Fibroblast of gingiva (primary cell): Measurements from ENCODE around the gene PKP1.
A peak's percentile ranks its signal among the peaks of the same experiment; 100 is the strongest.

Experiments
- DNase-seq: peaks from one replicate; pipeline ENCODE4 v3.0.0-alpha.2; 2011; ENCODE audit warnings: low read depth

The PKP1 gene

GRCh38 chr1:201260236-201260590 lies 23.1 kb upstream of the PKP1 start:
- no peak for DNase-seq

- DNase-seq: no peak
These were observed 22.5 kb upstream of the PKP1 start for GRCh38 chr1:201260648-201261311.

GRCh38 chr1:201261771-201262547 lies 21.3 kb upstream of the PKP1 start:
- DNase-seq: no peak

DNA sequence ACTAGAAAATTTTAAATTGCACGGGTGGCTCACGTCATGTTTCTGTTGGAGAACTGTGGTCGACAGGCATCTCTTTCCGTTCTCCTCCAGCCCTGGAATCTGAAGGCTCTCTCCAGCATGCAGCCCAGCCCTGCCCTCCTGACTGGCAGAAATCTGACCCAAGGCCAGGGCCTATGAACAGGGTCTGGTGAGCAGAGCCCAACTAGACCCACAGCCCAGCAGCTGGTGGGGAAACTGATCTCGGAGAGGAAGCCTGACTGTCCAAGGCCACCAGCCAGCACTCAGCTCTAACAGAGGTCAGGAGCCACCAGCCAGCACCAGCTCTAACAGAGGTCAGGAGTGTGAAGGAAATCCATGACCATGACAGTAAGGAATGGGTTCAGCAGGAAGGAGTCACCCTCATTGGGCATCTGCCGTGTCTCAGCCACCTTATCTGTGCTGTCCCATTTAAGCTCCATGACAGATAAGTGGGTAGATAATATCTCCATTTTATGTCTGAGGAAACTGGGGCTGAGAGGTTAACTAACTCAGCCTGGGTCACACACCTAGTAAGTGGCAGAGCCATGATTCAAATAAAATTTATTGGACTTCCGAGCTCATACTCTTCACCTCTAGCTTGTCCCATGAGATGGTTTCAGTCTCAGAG lies 20.2 kb upstream of the PKP1 start:
- DNase-seq: no peak

- DNase-seq: no peak
These were observed 19.2 kb upstream of the PKP1 start for GRCh38 chr1:201264072-201264471.

DNA sequence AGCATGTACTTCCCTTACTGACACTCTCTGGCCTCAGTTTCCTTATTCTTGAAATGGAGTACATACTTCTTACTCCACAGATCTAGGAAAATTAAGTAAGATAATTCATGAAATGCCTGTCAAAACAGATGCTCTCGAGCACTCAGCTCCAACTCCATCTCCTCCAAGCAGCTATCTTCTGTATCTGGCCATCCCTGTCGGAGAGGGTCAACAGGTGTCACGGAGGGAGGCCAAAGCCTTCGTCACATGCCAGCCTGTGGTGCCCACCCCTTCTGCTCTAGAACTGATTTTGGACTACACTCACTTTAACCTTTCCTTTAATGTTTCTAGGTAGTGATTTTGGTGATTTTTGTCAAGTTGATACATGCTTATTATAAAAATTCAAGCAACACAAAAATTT lies 18.8 kb upstream of the PKP1 start:
- no peak for DNase-seq

- no peak for DNase-seq
These were observed 17.6 kb upstream of the PKP1 start for GRCh38 chr1:201265756-201266155.

GRCh38 chr1:201266276-201266675 lies 17.0 kb upstream of the PKP1 start:
- no peak for DNase-seq

GRCh38 chr1:201266774-201267173 lies 16.5 kb upstream of the PKP1 start:
- DNase-seq: peak; percentile 88

DNA sequence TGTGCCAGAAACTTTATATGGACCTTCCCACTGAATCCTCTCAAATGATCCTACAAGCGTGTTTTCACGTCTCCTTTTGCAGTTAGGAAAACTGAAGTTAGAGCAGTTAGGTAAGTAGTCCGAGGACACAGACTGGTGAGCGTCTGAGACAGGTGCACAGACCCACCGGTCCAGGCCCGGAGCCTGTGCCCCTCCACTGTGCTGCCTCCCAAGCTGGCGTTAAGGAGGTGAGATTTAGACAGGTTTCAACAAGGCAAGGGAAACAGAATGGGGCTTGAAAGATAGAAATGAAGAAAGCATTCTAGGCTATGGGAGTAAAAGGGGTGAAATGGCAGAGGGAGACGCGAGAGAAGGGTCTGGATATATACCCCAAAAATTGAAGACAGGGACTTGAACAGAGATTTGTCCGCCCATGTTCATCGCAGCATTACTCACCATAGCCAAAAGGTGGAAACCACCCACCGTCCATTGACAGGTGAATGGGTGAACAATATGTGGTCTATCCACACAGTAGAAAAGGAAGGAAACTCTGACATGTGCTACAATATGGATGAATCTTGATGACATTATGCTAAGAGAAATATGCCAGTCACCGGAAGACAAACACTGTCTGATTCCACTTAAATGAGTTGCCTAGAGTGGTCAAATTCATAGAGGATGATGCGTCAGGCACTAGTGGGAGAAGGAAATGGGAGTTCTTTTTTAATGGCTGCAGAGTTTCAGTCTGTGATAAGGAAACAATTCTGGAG lies 15.7 kb upstream of the PKP1 start:
- no peak for DNase-seq

- DNase-seq: peak; percentile 27
These were observed 14.6 kb upstream of the PKP1 start for GRCh38 chr1:201268604-201269151.

DNA sequence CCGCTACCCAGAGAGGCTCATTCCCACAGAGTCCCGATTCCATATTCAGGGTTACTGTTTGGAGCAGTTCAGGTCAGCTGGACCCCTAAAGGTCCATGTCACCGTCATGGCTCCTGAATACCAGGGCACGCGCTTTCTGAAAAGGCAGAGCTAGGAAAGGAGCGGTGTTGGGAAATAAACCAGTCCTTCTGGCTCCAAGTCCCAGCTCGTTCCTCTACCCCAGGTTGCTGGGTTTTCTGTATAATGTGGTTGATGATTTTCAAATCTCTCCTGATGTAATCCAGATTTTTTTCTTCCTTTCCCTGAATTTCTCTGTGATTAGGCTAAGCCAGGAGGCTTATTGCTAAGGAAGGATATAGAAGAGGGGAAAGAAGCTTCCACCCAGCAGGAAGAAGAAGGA lies 14.0 kb upstream of the PKP1 start:
- no peak for DNase-seq

GRCh38 chr1:201269900-201270410 lies 13.4 kb upstream of the PKP1 start:
- no peak for DNase-seq

- no peak for DNase-seq
These were observed 12.5 kb upstream of the PKP1 start for GRCh38 chr1:201270616-201271390.

DNA sequence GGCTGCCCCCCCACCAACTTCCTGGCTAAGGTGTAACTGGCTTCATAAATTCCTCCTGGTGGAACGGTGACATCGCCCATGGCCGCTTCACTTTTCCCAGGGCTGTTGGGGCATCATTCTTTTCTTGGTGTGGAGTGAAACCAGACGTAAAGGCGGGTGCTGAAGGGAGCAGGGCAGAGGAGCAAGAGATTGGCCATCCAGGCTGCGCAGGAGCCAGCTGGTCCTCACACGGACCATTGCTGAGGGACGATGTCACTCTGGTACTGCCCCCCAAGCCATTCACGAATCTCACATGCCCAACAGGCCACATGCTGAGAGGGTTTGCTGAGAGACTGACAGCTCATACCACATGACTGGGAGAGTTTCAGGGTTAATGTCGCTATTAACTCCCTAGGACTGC lies 10.5 kb upstream of the PKP1 start:
- no peak for DNase-seq

- DNase-seq: no peak
These were observed 8.6 kb upstream of the PKP1 start for GRCh38 chr1:201274616-201275252.

DNA sequence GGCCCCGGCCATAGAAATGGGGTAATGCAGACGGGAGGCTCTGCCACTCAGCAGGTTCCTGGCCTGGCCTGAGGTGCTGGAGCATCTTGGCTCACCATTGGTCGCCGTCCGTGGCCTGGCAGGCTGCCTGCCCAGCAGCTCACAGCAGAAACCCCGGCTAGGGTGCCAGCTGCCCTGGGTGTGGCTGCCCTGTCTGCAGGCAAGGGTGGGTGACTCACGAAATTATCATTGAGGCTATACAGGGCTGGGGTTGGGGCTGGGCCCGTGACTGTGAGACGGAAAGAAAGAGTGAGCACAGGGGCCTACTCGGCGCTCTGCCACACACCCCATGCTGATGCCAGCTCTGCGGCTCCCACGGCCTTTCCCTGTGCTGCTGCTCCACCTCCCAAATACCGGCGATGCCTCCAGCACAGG lies 8.0 kb upstream of the PKP1 start:
- DNase-seq: peak; percentile 59

GRCh38 chr1:201276891-201277290 lies 6.4 kb upstream of the PKP1 start:
- DNase-seq: no peak

- DNase-seq: no peak
These were observed 5.9 kb upstream of the PKP1 start for GRCh38 chr1:201277441-201277840.

DNA sequence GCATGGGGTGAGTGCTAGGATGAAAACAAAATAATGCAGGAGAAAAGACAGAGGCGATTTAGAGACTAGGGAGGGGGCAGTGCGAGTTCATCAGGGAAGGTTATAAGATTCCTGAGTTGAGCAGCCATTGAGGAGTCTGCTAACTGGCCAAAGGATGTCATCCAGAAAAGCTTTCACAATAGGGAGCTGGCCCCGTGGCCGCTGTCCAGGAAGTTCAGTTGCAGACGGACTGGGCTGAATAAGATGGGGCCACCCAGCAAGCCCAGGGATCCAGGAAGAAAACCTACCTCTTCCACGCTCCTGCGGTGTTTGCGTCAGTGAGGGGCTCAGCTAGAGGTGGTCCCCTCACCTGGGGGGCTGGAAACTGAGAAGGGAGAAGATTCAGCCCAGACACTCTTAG lies 4.0 kb upstream of the PKP1 start:
- peak; percentile 65 for DNase-seq

DNA sequence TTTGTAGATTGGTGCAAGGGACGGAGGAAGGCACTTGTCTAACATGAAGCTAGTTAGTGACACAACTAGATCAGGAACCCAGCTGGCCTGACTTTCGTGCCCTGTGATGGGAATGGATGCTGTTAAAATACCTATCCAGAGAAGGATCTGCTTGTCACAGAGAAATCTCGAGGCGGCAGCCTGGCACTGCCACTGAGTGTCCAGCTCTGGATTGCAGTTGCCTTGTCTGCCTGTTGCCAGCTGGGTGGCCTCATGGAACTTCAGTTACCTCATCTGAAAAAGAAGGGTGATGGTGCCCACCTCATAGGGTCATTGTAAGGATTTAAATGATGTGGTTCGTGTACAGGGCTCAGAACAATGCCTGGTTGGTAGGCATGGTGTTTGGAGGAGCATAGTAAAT lies 2.4 kb upstream of the PKP1 start:
- no peak for DNase-seq
